Measurements from ENCODE around the gene RAB18. TPM values are rescaled to one million over a fixed set of nuclear protein-coding genes. Genes with fewer than 3 reads are reported as not detected.
A peak's percentile ranks its signal among the peaks of the same experiment; 100 is the strongest.

RAB18 gene
- total and polyA plus RNA-seq, 10 of the 15 experiments (the other 5 are each of a cell fraction or from before 2014, with no cell fraction given): 13.4 to 98.8 (median 42.1) TPM

GRCh38 chr10:27504007-27504807 lies at the start of gene RAB18 (continued):
- TF ChIP-seq MEF2A (IDR thresholded peaks at IDR 0.05; ENCODE audit: insufficient read depth, low read depth, low read length): no peak
- peak; percentile 93 for TF ChIP-seq POLR2AphosphoS5 (IDR thresholded peaks at IDR 0.05; ENCODE audit: low read length)
- TF ChIP-seq, protein P1, sequence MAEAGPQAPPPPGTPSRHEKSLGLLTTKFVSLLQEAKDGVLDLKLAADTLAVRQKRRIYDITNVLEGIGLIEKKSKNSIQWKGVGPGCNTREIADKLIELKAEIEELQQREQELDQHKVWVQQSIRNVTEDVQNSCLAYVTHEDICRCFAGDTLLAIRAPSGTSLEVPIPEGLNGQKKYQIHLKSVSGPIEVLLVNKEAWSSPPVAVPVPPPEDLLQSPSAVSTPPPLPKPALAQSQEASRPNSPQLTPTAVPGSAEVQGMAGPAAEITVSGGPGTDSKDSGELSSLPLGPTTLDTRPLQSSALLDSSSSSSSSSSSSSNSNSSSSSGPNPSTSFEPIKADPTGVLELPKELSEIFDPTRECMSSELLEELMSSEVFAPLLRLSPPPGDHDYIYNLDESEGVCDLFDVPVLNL (IDR thresholded peaks at IDR 0.05; ENCODE audit: low read depth, low read length): no peak
- TF ChIP-seq RB1 (IDR thresholded peaks at IDR 0.05; ENCODE audit: borderline replicate concordance): peak; percentile 62; the same call in 1 of the 2 replicates
- TF ChIP-seq ZNF622 (IDR thresholded peaks at IDR 0.05): no peak
- 0 out of 2 replicates have a peak, but pooled peaks have one; percentile 56 for TF ChIP-seq CHD2 (IDR thresholded peaks at IDR 0.05; ENCODE audit: borderline replicate concordance, low read depth, low read length)
- peak; percentile 72 for TF ChIP-seq POLR2AphosphoS2 (IDR thresholded peaks at IDR 0.05; ENCODE audit: low read depth, low read length)
- peak; percentile 83 for TF ChIP-seq KLF5 (IDR thresholded peaks at IDR 0.05; ENCODE audit: partially characterized antibody)
- peak; percentile 59; the same call in 1 of the 2 replicates for TF ChIP-seq RELB (IDR thresholded peaks at IDR 0.05; ENCODE audit: low read depth)
- no peak for TF ChIP-seq RAD21 (IDR thresholded peaks at IDR 0.05; ENCODE audit: insufficient read depth, low read depth, low read length)
- TF ChIP-seq TCF7 (IDR thresholded peaks at IDR 0.05; ENCODE audit: borderline replicate concordance): no peak
- TF ChIP-seq NR2C2 (IDR thresholded peaks at IDR 0.05; ENCODE audit: borderline replicate concordance, control insufficient read depth, insufficient read length, low read depth): no peak
- TF ChIP-seq SMAD5 (IDR thresholded peaks at IDR 0.05; ENCODE audit: low read depth): no peak; the same call in 1 of the 2 replicates
- TF ChIP-seq TBL1XR1 (IDR thresholded peaks at IDR 0.05; ENCODE audit: low read depth, low read length): no peak
- peak; percentile 85 for TF ChIP-seq YY1 (IDR thresholded peaks at IDR 0.05; ENCODE audit: low read depth, low read length)
- TF ChIP-seq MYB (IDR thresholded peaks at IDR 0.05; ENCODE audit: borderline replicate concordance, low read depth, low read length): no peak
- peak; percentile 93 for TF ChIP-seq GABPA (IDR thresholded peaks at IDR 0.05; ENCODE audit: low read depth)
- TF ChIP-seq BCLAF1 (IDR thresholded peaks at IDR 0.05): no peak
- TF ChIP-seq NKRF (conservative IDR thresholded peaks at IDR 0.05): peak; percentile 88
- TF ChIP-seq YBX1 (IDR thresholded peaks at IDR 0.05): no peak
- peak in 1 of 2 experiments; percentile 83; a peak in 2 of 4 replicates for TF ChIP-seq SRF (IDR thresholded peaks at IDR 0.05; ENCODE audit: low read depth in 2 of 2, low read length in 2 of 2)

Measured in GM12878 (cell line).